Measurements from ENCODE around the gene NSUN4. TPM values are rescaled to one million over a fixed set of nuclear protein-coding genes. Genes with fewer than 3 reads are reported as not detected.
A peak's percentile ranks its signal among the peaks of the same experiment; 100 is the strongest.

The NSUN4 gene
- total and polyA plus RNA-seq, 2 experiments from 2014 or later, result 10.8 to 16.1 TPM

DNA sequence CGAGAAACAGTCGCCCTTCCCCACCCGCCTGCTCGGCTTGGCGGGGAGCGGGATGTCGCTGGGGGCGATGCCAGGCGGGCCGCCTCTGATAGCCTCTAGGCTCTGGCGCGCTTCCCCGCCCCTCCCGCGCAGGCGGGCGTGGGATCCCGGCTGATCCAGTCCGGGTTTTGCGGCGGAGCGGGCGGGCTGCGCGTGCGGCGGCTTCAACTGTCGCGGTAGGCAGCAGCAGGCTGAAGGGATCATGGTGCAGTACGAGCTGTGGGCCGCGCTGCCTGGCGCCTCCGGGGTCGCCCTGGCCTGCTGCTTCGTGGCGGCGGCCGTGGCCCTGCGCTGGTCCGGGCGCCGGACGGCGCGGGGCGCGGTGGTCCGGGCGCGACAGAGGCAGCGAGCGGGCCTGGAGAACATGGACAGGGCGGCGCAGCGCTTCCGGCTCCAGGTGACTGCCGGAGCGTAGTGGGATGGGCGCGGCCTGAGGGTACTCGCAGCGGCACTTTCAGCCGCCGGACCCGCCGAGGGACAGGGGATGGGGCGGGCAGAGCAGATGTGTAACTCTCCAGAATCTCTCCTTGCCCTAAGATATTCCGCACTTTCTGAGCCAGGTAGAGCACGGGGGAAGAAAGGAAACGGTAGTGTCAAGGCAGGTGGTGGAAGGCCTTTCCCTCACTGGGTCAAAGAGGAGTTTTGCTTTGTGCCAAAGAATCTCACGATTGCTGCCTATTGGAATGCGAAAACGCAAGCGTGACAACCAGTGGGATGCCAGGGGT, 53.7 kb downstream of the NSUN4 start, which contains the start of gene FAAH:
TSS of gene FAAH (plus strand) at position 210 of the 764 bp plus-strand sequence. CDS start at position 242, 32 bp downstream.
- Histone ChIP-seq H3K4me1 (ENCODE audit: low read depth) (peaks cover 8% of the 10 kb centered on the region), H3K27ac (no peak within 1 kb of the TSS), H3K27me3 (peaks cover 9% of the 10 kb centered on the region), H3K4me3 (peak within 1 kb of the TSS; percentile 26), H3K36me3 (no peaks in the 10 kb centered on the region), H3K9me3 (ENCODE audit: low read depth) (no peaks in the 10 kb centered on the region)
- peak; percentile 51 to 69 for DNase-seq (ENCODE audit: low read depth in 1 of 2, low spot score in 1 of 2)
- TF ChIP-seq, protein P1, sequence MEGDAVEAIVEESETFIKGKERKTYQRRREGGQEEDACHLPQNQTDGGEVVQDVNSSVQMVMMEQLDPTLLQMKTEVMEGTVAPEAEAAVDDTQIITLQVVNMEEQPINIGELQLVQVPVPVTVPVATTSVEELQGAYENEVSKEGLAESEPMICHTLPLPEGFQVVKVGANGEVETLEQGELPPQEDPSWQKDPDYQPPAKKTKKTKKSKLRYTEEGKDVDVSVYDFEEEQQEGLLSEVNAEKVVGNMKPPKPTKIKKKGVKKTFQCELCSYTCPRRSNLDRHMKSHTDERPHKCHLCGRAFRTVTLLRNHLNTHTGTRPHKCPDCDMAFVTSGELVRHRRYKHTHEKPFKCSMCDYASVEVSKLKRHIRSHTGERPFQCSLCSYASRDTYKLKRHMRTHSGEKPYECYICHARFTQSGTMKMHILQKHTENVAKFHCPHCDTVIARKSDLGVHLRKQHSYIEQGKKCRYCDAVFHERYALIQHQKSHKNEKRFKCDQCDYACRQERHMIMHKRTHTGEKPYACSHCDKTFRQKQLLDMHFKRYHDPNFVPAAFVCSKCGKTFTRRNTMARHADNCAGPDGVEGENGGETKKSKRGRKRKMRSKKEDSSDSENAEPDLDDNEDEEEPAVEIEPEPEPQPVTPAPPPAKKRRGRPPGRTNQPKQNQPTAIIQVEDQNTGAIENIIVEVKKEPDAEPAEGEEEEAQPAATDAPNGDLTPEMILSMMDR (IDR thresholded peaks at IDR 0.05; ENCODE audit: low read depth, low read length), result no peak

DNA sequence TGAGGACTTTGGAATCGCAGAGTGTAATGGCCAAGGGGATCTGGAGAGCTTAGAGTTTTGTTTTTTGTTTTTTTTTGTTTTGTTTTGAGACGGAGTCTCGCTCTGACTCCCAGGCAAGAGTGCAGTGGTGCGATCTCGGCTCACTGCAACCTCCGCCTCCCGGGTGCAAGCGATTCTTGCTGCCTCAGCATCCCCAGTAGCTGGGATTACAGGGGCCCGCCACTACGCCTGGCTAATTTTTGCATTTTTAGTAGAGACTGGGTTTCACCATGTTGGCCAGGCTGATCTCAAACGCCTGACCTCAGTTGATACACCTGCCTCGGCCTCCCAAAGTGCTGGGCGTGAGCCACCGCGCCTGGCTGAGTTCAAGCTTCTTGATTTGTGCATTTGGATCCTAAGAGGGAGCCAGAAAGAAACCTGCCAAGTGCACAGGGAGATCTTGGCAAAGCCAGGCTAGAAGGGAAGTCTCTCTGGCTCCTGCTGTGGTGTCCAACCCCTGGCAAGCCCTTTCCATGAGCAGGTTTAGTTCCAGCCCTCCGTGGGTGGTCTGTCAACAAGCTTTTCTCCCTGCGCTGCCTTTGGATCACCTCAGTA, 54.4 kb downstream of the NSUN4 start:
- peaks cover 14% of the 10 kb centered on the region for H3K4me1 ChIP-seq (ENCODE audit: low read depth)
- TF ChIP-seq, protein P1 (IDR thresholded peaks at IDR 0.05; ENCODE audit: low read depth, low read length), result no peak
- peaks cover 9% of the 10 kb centered on the region for H3K27me3 ChIP-seq
- no peak for DNase-seq (ENCODE audit: low read depth in 1 of 2, low spot score in 1 of 2)
- no peak overlapping the region for H3K27ac ChIP-seq
- H3K4me3 ChIP-seq, result peak overlapping the region; percentile 26
- no peaks in the 10 kb centered on the region for H3K36me3 ChIP-seq
- no peaks in the 10 kb centered on the region for H3K9me3 ChIP-seq (ENCODE audit: low read depth)

DNA sequence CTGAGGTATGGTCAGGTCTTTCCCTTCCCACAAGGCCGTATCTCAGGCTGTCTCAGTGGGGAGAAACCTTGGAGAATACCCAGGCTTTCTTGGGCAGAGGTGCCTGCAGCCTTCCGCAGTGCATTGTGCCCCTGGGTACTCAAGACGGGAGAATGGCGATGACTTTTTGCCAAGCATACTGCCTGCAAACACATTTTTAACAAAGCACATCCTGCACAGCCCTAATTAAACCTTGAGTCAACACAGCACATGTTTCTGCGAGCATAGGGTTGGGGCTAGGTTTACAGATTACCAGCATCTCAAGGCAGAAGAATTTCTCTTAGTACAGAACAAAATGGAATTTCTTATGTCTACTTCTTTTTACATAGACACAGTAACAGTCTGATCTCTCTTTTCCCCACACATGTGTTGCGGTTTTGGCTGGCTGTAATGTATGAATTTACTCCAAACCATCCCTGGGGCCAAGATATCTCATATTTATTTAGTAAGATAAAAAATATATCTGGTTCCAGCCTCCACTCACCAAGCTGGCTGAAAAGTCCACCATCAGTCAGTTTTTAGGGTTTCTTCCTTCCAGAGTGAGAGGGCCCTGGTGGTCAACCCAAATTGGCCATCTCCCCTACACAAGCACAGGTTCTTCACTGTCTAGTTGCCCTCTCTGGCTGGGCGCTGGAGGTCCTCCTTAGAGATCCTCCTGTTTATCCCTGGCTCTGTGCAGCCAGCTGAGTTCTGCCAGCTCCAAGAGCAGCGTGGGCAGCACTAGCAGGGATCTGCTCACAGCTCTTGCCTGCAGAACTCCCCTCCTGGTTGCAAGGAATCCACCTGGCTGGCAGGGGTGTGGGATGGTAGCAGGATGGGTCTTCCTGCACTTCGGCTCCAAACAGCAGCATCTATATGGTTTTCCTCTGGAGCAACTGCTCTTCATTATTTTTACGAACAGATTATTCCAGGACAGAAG, 56.1 kb downstream of the NSUN4 start:
- peak in 1 of 2 donors; percentile 50 for DNase-seq (ENCODE audit: low read depth in 1 of 2, low spot score in 1 of 2)
- H3K4me1 ChIP-seq (ENCODE audit: low read depth), result peaks cover 17% of the 10 kb centered on the region
- H3K9me3 ChIP-seq (ENCODE audit: low read depth), result no peaks in the 10 kb centered on the region
- H3K4me3 ChIP-seq, result no peak overlapping the region
- TF ChIP-seq, protein P1 (IDR thresholded peaks at IDR 0.05; ENCODE audit: low read depth, low read length), result no peak
- no peaks in the 10 kb centered on the region for H3K36me3 ChIP-seq
- H3K27ac ChIP-seq, result no peak overlapping the region
- peaks cover 9% of the 10 kb centered on the region for H3K27me3 ChIP-seq

- no peak overlapping the region for H3K4me3 ChIP-seq
- no peaks in the 10 kb centered on the region for H3K36me3 ChIP-seq
- peak in 1 of 2 donors; percentile 45 for DNase-seq (ENCODE audit: low read depth in 1 of 2, low spot score in 1 of 2)
- peaks cover 17% of the 10 kb centered on the region for H3K4me1 ChIP-seq (ENCODE audit: low read depth)
- H3K9me3 ChIP-seq (ENCODE audit: low read depth), result no peaks in the 10 kb centered on the region
- TF ChIP-seq, protein P1 (IDR thresholded peaks at IDR 0.05; ENCODE audit: low read depth, low read length), result no peak
- H3K27ac ChIP-seq, result no peak overlapping the region
- H3K27me3 ChIP-seq, result peaks cover 9% of the 10 kb centered on the region
These were observed 58.7 kb downstream of the NSUN4 start for GRCh38 chr1:46399307-46399706.

DNA sequence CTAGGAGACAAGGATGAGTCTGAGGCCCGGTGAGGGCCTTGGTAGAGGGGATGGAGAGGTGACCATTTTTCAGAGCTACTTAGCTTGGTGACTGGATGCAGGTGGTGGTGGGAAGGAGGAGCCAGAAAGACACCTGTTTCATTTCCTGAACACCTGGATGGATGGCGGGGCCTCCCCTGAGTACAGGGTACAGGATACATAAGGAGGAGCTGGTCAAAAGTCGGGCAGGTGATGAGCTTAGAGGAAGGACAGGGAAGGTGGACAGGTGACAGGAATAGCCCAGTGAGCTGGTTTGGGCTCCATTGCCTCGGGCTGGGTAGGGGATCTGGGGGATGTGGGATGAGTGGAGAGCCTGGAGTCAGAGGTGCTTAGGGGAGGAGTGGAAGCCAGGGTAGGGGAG, 59.8 kb downstream of the NSUN4 start:
- no peak overlapping the region for H3K27ac ChIP-seq
- peaks cover under 1% of the 10 kb centered on the region for H3K27me3 ChIP-seq
- H3K9me3 ChIP-seq (ENCODE audit: low read depth), result no peaks in the 10 kb centered on the region
- H3K4me3 ChIP-seq, result no peak overlapping the region
- no peak for DNase-seq (ENCODE audit: low read depth in 1 of 2, low spot score in 1 of 2)
- H3K36me3 ChIP-seq, result no peaks in the 10 kb centered on the region
- H3K4me1 ChIP-seq (ENCODE audit: low read depth), result peaks cover 14% of the 10 kb centered on the region
- TF ChIP-seq, protein P1 (IDR thresholded peaks at IDR 0.05; ENCODE audit: low read depth, low read length), result no peak

All from cardiac muscle cell (in vitro differentiated cells and primary cell).